IPS-11a (cell line): Measurements from ENCODE around the gene APOL6.
"Not testable (repeated sequence)": the region's sequence is repeated elsewhere in the genome, so short reads cannot be mapped to it uniquely, and the experiment has no call there.

ENCODE experiments used
- H3K4me3 ChIP-seq: one replicate; pipeline ENCODE4 v1.5.1; 2013; ENCODE audit warnings: low read depth, low read length, control low read depth

Gene APOL6

GRCh38 chr22:35634943-35635540 lies 13.2 kb upstream of the APOL6 start:
- H3K4me3 ChIP-seq = no peak overlapping the region

- H3K4me3 ChIP-seq = no peak overlapping the region
Measured at GRCh38 chr22:35637254-35637653, 11.0 kb upstream of the APOL6 start.

DNA sequence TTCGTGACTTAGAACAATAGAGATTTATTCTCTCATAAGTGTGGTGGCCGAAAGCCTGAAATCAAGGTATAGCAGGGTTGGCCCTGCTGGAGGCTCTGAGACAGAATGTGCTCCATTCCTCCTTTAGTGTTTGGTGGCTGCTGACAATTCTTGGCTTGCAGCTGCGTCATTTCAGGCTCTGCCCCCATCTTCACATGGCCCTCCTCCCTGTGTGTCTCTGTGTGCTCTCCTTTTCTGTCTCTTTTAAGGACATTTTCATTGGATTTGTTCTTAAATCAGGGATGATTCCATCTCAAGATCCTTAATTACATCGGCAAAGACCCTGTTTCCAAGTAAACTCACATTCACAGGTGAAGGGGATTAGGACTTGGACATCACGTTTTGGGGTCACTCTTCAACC lies 10.2 kb upstream of the APOL6 start:
- H3K4me3 ChIP-seq = no peak overlapping the region

GRCh38 chr22:35638410-35638809 lies 9.8 kb upstream of the APOL6 start:
- H3K4me3 ChIP-seq = no peak overlapping the region

DNA sequence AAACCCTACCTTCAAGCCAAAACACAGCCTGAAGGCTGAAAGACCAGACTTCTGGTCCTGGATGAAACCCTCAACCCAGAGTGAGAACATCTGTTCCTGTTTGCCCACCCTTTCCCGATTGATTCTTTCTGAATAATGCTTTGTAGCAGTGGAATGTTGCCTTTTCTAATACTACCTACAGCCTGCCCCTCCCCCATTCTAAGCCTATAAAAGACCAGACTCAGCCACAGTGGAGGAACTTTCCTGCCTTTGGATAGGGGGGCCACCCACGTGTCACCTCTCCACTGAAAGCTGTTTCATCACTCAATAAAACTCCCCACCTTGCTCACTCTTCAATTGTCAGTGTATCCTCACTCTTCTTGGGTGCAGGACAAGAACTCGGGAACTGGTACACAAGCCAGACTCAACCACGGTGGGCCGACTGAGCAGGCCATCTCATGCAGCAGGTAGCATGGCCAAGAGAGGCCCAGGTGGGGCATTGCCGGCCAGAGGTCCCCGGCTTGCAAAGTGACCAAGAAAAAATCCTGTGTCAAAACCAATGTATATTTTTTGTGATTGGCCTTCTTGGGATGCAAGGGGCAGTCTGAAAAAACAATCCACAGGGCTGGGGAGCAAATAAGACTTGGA lies 6.6 kb upstream of the APOL6 start:
- no peak overlapping the region for H3K4me3 ChIP-seq

DNA sequence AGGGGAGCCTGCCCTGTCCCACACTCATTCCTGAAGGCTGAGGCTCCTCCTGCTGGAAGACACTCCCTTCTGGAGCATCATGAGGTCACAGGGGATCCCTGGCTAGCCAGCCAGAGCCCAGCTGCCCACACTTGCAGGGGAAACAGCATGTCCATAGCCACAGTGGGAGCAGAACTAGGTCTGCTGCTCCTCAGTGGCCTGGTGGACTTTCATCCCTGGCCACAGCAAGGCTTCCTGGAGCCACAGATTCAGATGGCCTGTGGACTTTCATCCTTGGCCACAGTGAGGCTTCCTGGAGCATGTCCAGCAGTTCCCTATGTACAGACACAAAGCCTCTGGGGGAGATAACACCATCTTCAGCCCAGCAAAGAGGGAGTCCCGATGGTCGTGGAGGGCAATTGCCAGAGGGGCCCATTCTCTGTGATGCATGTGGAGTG lies 5.9 kb upstream of the APOL6 start:
- no peak overlapping the region for H3K4me3 ChIP-seq

GRCh38 chr22:35643991-35644390 lies 4.3 kb upstream of the APOL6 start:
- H3K4me3 ChIP-seq = no peak overlapping the region

DNA sequence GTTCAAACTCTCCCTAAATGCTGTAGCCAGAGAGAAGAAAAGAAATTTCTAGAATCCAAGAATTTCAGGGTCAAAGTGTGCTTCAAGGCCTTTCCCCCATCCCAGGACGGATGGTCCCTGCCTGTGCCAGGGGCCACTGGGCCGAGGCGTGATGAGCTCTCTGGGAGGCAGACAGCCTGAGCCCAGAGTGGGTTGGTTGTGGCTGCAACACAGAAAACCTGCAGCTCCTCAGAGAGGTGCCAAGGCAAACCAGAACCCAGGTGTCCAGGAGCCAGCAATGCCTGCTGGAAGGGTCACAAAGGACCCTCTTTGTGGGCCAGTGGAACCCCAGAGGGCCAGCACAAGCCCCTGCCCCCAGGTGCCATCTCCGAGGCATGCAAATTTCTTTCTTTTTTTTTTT lies 2.6 kb upstream of the APOL6 start:
- H3K4me3 ChIP-seq = no peak overlapping the region

DNA sequence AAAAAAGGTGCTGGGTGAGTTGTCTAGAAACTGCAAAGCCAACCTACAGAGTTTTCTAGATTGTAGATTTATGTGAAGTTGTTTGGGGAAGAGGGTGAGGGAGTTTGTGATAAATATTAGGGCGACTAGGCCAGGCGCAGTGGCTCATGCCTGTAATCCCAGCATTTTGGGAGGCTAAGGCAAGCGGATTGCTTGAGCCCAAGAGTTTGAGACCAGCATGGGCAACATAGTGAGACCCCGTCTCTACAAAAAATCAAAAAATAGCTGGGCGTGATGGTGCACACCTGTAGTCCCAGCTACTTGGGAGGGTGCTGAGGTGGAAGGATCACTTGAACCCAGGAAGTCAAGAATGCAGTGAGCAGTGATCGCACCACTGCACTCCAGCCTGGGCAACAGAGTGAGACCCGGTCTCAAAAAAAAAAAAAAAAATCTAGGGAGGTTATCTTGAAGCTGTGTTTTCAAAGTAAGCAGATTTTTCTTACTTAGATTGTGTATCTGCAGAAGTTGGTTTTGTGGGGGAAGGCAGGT lies 844 bp downstream of the APOL6 start:
- H3K4me3 ChIP-seq = no peak overlapping the region

DNA sequence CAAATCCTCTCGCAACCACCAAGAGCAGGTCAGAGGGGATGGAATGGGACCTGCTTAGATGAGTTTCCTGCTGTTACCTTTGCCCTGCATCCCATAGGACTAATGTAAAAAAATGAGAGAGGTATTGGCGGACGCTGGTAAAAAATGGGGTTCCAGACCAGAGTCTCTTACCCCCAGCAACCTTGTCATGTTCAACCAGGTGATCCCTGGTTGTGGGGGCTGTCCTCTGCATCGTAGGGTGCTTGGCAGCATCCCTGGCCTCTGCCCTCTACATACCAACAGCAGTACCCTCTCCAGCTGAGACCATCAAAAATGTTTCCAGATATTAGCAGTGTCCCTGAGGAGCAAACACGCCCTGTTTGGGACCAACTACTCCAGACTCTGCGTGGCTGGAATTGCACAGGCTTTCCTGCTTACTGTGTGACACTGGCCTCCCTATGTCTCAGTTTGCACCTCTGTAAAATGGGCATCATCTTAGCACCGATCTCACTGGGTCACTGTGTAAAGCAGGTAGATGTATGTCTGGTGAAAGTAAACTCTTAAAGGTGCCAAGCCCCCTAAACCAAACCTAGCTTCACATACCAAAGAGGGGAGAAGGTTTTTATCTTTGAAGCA lies 1.5 kb downstream of the APOL6 start:
- H3K4me3 ChIP-seq = no peak overlapping the region

DNA sequence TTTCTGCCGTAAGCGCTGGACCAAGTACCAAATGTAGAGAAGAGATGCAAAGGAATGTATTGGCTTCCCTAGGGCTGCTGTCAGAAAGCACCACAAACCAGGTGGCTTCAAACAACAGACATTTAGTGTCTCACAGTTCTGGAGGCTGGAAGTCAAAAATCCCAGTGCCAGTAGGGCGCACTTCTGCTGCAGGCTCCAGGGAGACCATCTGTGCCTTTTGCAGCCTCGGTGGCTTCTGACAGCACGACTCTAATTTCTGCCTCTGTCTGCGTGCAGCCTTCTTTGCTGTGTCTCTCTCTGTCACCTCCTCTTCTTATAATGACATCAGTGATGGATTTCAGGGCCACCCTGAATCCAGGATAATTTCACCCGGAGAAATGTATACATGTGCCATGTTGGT lies 2.8 kb downstream of the APOL6 start:
- H3K4me3 ChIP-seq = no peak overlapping the region

DNA sequence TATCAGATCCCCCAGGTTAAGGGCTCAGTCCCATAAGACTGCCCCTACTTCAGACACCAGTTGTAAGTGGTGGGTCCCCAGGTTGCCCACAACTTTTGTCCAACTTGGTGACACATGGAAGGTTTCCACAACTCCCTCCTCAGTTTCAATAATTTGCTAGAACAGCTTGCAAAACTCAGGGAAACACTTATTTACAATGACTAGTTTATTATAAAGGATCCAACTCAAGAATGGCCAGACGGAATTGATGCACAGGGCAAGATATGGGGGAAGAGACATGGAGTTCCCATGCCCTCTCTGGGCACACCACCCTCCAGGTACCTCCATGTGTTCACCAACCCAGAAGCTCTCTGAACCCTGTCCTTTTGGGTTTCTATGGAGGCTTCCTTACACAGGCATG lies 5.6 kb downstream of the APOL6 start:
- no peak overlapping the region for H3K4me3 ChIP-seq

DNA sequence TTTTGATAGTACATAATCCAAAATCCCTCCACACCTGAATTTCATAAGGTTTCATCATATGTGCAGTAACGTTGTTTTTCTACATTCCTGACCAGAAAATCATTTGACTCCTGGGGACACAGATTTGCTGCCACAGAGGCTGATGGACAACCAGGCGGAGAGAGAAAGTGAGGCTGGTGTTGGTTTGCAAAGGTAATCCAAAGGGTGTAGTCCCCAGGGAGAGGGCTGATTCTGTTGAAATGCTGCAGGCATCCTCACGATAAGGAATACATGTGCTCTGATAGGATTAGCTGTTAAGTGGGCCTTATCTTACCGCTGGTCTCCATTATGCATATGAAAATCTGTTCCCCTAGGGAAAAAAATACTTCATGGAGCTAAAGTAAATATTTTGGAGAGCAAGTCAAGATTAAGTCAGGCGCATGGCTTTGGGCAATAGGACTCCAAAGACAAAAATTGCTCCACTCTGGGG lies 8.1 kb downstream of the APOL6 start:
- H3K4me3 ChIP-seq = no peak overlapping the region

DNA sequence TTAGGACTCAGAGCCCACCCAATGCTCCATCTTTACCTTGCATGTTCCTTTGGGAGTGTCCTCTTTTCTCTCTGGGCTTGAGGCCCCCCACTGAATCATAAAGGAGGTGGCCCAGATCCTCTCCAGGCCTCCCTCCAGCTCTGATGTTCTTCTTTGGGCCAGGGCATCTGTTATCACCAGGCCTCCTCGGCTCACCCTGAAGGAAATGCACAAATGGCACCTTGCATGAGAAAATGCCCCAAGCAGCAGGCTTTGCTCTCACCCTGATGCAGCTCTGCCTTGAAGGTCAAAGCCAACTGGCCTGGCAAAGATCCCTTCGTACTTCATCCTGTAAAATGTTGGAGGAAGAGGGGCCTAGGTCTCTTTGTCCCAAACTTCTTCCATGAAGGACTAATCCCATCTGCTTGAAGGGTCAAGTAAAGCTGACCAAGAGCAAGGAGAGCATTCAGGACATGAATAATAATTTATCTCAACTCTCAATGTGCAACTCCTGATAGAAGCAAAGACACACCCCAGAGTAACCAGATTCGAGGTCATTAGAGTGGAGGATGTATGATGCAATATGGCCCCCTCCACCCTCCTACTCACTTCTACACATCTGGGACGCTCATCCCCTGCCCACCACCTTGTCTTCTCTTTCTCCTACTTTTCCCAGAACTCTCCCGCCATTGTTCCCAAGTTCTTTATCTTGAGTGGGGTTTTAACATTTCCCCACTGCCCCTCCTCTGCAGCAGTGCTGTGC lies 9.5 kb downstream of the APOL6 start:
- no peak overlapping the region for H3K4me3 ChIP-seq

- no peak overlapping the region for H3K4me3 ChIP-seq
Measured at GRCh38 chr22:35660291-35661127, 12.3 kb downstream of the APOL6 start.

DNA sequence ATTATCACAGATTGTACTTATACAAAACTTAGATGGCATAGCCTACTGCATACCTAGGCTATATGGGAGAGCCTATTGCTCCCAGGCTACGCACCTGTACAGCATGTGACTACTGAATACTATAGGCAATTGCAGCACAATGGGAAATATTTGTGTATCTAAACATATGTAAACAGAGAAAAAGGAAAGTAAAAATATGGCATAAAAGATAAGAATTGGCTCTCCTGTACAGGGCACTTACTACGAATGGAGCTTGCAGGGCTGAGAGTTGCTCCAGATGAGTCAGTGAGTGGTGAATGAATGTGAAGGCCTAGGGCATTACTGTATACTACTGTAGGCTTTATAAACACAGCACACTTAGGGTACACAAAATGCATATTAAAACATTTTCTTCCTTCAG lies 13.2 kb downstream of the APOL6 start:
- no peak overlapping the region for H3K4me3 ChIP-seq

- no peak overlapping the region for H3K4me3 ChIP-seq
Measured at GRCh38 chr22:35662914-35663313, 14.7 kb downstream of the APOL6 start.

DNA sequence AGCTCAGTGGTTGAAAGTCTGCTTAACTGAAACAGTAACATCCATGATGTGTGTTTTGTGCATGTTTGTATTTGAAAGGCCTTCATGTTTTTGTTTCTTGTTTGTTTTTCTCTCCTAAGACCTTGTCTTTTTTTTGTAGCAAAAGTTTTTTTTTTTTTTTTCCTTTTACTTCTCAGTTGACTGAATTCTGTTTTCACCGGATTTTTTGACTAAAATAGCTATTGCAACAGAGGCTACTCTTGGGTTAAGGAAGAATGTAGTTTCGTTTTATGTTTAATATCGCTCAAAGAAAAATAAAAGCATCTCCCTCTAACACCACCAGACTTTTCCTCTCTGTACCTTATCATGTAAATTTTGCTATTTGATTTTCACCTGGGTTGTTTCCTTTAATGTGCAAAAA lies 15.1 kb downstream of the APOL6 start:
- no peak overlapping the region for H3K4me3 ChIP-seq

DNA sequence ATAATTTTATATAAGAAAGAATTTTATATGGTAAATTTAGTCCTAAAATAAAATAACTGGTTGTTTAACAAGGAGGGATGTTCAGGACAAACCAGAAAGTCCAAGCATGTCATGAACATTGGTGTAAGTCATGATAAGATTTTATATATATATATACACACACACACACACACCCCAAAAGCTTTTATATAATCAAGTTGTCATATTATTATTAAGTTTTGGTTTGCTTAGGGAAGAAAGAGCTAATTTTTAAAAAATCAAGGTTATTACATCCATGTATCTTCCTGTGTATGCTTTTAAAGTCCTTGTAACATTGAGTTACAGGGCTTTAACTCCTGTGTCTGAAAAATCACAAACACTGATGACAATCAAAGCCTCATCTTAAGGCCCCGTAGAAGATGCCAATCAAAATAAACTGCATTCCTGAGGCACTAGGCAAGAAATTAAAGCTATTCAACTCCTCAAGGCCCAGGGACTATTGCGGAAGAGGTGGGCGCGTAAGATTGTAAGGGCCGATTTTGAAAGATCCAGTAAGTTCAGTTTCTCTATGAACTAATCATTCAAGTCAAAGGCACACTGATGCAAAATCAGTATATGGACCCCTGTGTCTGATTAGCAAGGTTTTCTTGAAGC lies 16.8 kb downstream of the APOL6 start:
- no peak overlapping the region for H3K4me3 ChIP-seq

- H3K4me3 ChIP-seq = not testable (repeated sequence)
Measured at GRCh38 chr22:35666699-35667098, 18.5 kb downstream of the APOL6 start.
